ENCODE results near the gene ANGPTL2. TPM values are rescaled to one million over a fixed set of nuclear protein-coding genes. Genes with fewer than 3 reads are reported as not detected.

Gene ANGPTL2
- total RNA-seq, 2 experiments from 2014 or later = not detected

DNA sequence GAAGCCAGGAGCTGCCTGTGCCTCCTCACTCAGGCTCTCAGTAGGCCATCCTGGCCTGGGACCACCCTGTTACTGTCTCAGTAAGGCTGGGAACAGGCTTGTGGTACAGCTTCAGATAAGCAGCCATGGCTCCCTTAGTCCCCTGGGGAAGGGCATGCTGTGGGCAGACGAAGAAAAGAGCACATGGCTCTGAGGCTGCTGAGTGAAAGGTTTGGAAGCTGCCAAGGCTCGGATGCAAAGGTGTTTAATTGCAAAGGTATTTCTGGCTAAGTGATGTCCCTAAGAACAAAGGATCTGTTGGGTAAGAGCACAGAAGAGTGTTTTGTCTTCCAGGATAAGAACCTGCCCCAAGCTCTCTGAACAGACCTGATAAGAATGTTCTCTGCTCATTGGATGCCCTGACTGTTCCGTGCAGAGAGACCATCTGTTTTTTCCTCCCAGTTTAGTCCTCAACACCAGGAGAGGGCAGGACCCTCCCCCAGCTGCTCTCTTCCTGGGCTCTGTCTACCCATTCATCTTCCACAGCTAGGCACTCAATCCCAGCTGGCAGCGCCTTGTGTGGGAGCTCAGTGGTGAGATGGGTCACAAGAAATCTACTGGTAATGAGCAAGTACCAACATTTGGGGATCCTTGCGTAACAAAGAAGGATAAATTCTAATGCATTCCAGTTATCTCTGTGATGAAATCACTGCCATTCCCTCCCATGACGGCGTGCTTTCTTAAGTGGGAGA, 17.7 kb downstream of the ANGPTL2 start:
- ATAC-seq = no peak
- Mint-ChIP-seq H3K27me3 (no peaks in the 10 kb centered on the region), H3K27ac (no peak overlapping the region), H3K36me3 (ENCODE audit: low read depth) (no peaks in the 10 kb centered on the region), H3K4me3 (no peak overlapping the region), H3K9me3 (no peaks in the 10 kb centered on the region), H3K4me1 (ENCODE audit: low read depth) (no peaks in the 10 kb centered on the region)
- DNase-seq = no peak
- intact Hi-C loops (cut with micrococcal nuclease) = no loop called here
- ChIA-PET POLR2A (no interaction called here), CTCF (interaction anchor here (0.7 to 1.1 kb wide), 2 partner anchors 27 to 246 kb away, joined by 3 read pairs; no protein-coding TSS in a partner anchor)
- TF ChIP-seq, protein P1, sequence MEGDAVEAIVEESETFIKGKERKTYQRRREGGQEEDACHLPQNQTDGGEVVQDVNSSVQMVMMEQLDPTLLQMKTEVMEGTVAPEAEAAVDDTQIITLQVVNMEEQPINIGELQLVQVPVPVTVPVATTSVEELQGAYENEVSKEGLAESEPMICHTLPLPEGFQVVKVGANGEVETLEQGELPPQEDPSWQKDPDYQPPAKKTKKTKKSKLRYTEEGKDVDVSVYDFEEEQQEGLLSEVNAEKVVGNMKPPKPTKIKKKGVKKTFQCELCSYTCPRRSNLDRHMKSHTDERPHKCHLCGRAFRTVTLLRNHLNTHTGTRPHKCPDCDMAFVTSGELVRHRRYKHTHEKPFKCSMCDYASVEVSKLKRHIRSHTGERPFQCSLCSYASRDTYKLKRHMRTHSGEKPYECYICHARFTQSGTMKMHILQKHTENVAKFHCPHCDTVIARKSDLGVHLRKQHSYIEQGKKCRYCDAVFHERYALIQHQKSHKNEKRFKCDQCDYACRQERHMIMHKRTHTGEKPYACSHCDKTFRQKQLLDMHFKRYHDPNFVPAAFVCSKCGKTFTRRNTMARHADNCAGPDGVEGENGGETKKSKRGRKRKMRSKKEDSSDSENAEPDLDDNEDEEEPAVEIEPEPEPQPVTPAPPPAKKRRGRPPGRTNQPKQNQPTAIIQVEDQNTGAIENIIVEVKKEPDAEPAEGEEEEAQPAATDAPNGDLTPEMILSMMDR (IDR thresholded peaks at IDR 0.05) = no peak

DNA sequence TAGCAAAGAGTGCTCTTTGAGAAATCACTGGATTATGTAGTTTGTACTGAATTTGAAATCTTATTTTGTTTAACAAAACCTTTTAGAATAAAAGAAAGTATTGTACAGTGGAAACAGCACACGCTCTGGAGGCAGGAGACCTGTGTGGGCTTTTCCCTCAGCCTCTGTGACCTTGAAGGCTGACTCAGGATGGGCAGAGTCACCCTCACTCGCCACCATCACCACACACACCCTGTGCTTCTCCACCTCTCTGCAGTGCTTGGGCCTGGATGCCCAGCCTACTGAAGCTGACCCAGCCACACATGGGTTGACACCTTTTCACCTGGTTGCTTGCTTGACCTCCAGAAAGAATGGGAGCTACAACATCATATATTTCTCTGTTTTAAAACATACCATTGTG, 19.6 kb downstream of the ANGPTL2 start:
- TF ChIP-seq, protein P1 (IDR thresholded peaks at IDR 0.05) = no peak
- no peak overlapping the region for H3K4me3 Mint-ChIP-seq
- no peaks in the 10 kb centered on the region for H3K9me3 Mint-ChIP-seq
- H3K27me3 Mint-ChIP-seq = no peaks in the 10 kb centered on the region
- DNase-seq = no peak
- ChIA-PET POLR2A (interaction anchor here (1.1 kb wide), 1 partner anchor 12 kb away, joined by 3 read pairs; no protein-coding TSS in a partner anchor), CTCF (no interaction called here)
- intact Hi-C loops (cut with micrococcal nuclease) = no loop called here
- no peak overlapping the region for H3K27ac Mint-ChIP-seq
- no peaks in the 10 kb centered on the region for H3K4me1 Mint-ChIP-seq (ENCODE audit: low read depth)
- no peak for ATAC-seq
- H3K36me3 Mint-ChIP-seq (ENCODE audit: low read depth) = no peaks in the 10 kb centered on the region

DNA sequence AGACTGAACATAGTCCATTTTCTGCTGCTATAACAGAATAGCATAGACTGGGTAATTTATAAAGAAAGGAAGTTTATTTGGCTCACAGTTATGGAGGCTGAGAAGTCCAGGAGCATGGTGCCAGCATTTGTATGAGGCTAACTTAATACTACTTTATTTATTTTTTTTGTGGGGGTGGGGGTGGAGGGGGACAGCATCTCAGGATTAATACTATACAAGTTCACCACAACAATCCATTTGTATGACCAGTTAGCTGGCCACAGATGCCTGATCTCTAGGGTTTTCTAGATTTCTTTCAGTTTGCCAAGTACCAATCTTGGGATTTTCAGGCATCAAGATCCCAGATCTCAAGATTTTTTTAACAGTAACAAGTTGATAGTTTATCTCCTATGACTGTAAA, 20.3 kb downstream of the ANGPTL2 start:
- Mint-ChIP-seq H3K36me3 (ENCODE audit: low read depth) (no peaks in the 10 kb centered on the region), H3K4me1 (ENCODE audit: low read depth) (no peaks in the 10 kb centered on the region), H3K9me3 (no peaks in the 10 kb centered on the region), H3K27ac (no peak overlapping the region), H3K27me3 (no peaks in the 10 kb centered on the region), H3K4me3 (no peak overlapping the region)
- intact Hi-C loops (cut with micrococcal nuclease) = no loop called here
- POLR2A ChIA-PET = no interaction called here
- CTCF ChIA-PET = no interaction called here
- DNase-seq (no peak), ATAC-seq (no peak)
- TF ChIP-seq, protein P1 (IDR thresholded peaks at IDR 0.05) = no peak

DNA sequence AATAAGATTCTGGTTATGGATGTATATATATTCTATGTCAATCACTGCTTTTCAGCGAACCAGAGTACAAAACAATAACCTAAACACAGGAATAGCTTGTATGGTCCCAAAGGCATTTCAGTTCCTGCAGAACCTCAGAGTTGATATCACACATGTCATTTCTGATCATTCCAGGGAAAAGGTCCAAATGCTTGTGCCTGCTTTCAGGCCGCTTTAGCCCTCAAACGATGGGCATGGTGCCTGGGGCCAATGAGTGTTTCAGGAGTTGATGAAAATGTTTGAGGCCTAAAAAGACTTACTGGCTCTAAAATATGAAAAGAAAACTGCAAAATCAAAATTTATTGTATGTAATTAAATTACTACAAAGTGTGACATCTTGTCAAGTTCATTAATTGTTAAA, 22.8 kb downstream of the ANGPTL2 start:
- H3K27ac Mint-ChIP-seq = no peak overlapping the region
- no peaks in the 10 kb centered on the region for H3K27me3 Mint-ChIP-seq
- no peaks in the 10 kb centered on the region for H3K36me3 Mint-ChIP-seq (ENCODE audit: low read depth)
- no peaks in the 10 kb centered on the region for H3K4me1 Mint-ChIP-seq (ENCODE audit: low read depth)
- POLR2A ChIA-PET = no interaction called here
- H3K9me3 Mint-ChIP-seq = no peaks in the 10 kb centered on the region
- CTCF ChIA-PET = no interaction called here
- ATAC-seq = no peak
- intact Hi-C loops (cut with micrococcal nuclease) = no loop called here
- no peak overlapping the region for H3K4me3 Mint-ChIP-seq
- TF ChIP-seq, protein P1 (IDR thresholded peaks at IDR 0.05) = no peak
- no peak for DNase-seq

DNA sequence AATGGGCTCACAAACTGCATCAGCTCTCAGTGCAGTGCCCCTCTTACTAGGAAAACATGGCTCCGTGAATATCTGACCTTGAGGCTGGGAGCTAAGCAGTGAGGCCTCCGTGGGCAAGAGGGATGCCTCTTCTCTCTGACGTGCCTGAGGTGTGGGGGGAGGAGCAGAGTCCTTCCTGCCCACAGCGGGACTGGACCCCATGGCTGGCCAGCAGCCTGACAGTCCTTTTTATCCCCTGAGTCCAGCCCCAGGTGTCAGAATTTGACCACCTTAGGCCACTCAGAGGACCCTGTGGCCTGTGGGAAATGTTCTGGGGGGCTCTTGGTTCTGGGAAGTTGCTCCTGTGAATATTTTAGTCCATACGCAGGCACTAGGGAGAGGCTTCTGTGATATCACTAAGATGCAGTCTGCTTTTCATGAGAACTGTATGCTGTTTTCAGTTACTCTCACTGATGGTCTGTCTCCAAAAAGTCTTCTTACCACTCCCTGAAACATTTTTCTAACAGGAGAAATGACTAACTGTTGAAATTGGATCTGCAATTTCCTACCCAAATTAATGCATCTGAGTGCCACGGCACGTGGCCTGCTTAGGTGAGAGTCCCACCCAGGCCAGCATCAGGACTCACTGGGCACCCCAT, 23.4 kb downstream of the ANGPTL2 start:
- ATAC-seq = no peak
- TF ChIP-seq, protein P1 (IDR thresholded peaks at IDR 0.05) = no peak
- Mint-ChIP-seq H3K36me3 (ENCODE audit: low read depth) (no peaks in the 10 kb centered on the region), H3K9me3 (no peaks in the 10 kb centered on the region), H3K27ac (no peak overlapping the region), H3K27me3 (no peaks in the 10 kb centered on the region), H3K4me1 (ENCODE audit: low read depth) (no peaks in the 10 kb centered on the region), H3K4me3 (no peak overlapping the region)
- ChIA-PET CTCF (no interaction called here), POLR2A (no interaction called here)
- intact Hi-C loops (cut with micrococcal nuclease) = no loop called here
- DNase-seq = no peak
